Heart right ventricle (tissue), 16 donors: Measurements from ENCODE around the gene DCAF4. TPM values are rescaled to one million over a fixed set of nuclear protein-coding genes. Genes with fewer than 3 reads are reported as not detected.

Experiments used
- ATAC-seq, 8 donors: fragments of 200-7000 bp; cut with Tn5 transposase; one replicate each; pipeline ENCODE4 v1.9.1; 2020; ENCODE audit warnings: mild to moderate bottlenecking in 8 of 8, moderate library complexity in 8 of 8, moderate number of reproducible peaks in 1 of 8
- DNase-seq, 2 donors: peaks; one replicate each; pipeline ENCODE4 v3.0.0-alpha.2; 2020
- H3K27ac ChIP-seq, 10 donors: fragments of 200-600 bp; sonication (generic) in 2 of 10; one replicate each; pipeline versions ENCODE4 v1.5.0 to v1.8.0; 2020 to 2022; ENCODE audit warnings: mild to moderate bottlenecking in 3 of 10
- H3K27me3 ChIP-seq, 7 donors: fragments of 200-600 bp; one replicate each; pipeline ENCODE4 v1.8.0; 2021 to 2022; ENCODE audit warnings: mild to moderate bottlenecking in 2 of 7
- H3K36me3 ChIP-seq, 9 donors: fragments of 200-600 bp; sonication (generic) in 1 of 9; one replicate each; pipeline versions ENCODE4 v1.5.0 to v1.8.0; 2020 to 2022; ENCODE audit warnings: mild to moderate bottlenecking in 2 of 9
- H3K4me1 ChIP-seq, 9 donors: fragments of 200-600 bp; sonication (generic) in 1 of 9; one replicate each; pipeline versions ENCODE4 v1.5.0 to v1.8.0; 2020 to 2022; ENCODE audit warnings: mild to moderate bottlenecking in 4 of 9
- H3K4me3 ChIP-seq, 10 donors: fragments of 200-600 bp; sonication (generic) in 2 of 10; one replicate each; pipeline versions ENCODE4 v1.5.0 to v1.8.0; 2020 to 2022; ENCODE audit warnings: mild to moderate bottlenecking in 7 of 10, moderate library complexity in 2 of 10
- H3K9me3 ChIP-seq, 11 donors: fragments of 200-600 bp in 10 of 11; sonication (generic) in 2 of 11; one replicate each; pipeline versions ENCODE4 v1.5.0 to v1.8.0; 2013 to 2022; ENCODE audit warnings: mild to moderate bottlenecking in 2 of 11, control low read depth in 1 of 11, moderate library complexity in 1 of 11
- CTCF ChIP-seq, 9 donors: fragments of 200-600 bp; sonication (generic) in 2 of 9; IDR thresholded peaks; one replicate each; pipeline versions ENCODE4 v1.5.0 to v1.8.0; 2021 to 2022; ENCODE audit warnings: antibody characterized with exemption in 9 of 9, mild to moderate bottlenecking in 5 of 9, moderate library complexity in 1 of 9
- WGBS, 2 donors: extraction: QIAGEN DNeasy Blood & Tissue Kit; methylation state at CpG; one replicate each; pipeline ENCODE4 v1.1.7; 2013; ENCODE audit warnings: inconsistent platforms in 1 of 2; 5-methylcytosine and 5-hydroxymethylcytosine counted together
- intact Hi-C, 10 donors: fragments of 100-400 bp; cut with DNase I; formaldehyde crosslinking; loops; one replicate each; pipeline versions ENCODE4 v1.11.1 to v1.14.2; 2022
- polyA plus RNA-seq, 2 donors: library from polyadenylated mRNA; stranded (reverse); fragments of 200-250 nt; gene quantifications; one replicate each; pipeline ENCODE4 v1.2.3, GENCODE V29; 2013
- total RNA-seq, 10 donors: library from RNA; stranded (reverse); fragmentation: NEBNext Ultra II Directional in 3 of 10; extraction: Animal tissue kit (Norgen Biotek cat#: 25700) in 3 of 10; gene quantifications; one replicate each; pipeline versions ENCODE4 v1.2.1 to v1.2.4, GENCODE V29; 2021 to 2023
- donor health status: Arrhythmogenic right ventricular cardiomyopathy.
- donor health status: ischemic (EF 13 %, LVEDD 7.1; RV severe dilation, severe dysfunction).
- donor health status: healthy with polysubstance abuse.
- donor health status: DM: no; HTN: yes; CAD: no.
- donor health status: DM: no; HTN: no; CAD: no.
- donor health status: ischemic (EF 25% LVEDD 6.9; RV normal size, moderate dysfunction).
- donor health status: ischemic (EF 25% LVEDD 5.7; RV mildly dilated, moderate dysfunction).
- donor health status: healthy.
- donor health status: DM: yes; HTN: yes; CAD: no.
- donor health status: Ischemic cardiomyopathy.
- donor health status: ischemic (EF 35%, LVEDD 5.7; RV mildly dilated, moderate dysfunction).
- donor health status: nonischemic (EF 11% LVEDD 7.7; RV severe dilation, severe dysfunction).
- donor health status: DM: yes; HTN: yes; CAD: no.
- donor health status: PGD.
- donor health status: ischemic (EF 29% LVEDD 5.4; RV normal size, mild dysfunction).
- donor health status: nonischemic (EF 23%, LVEDD 6.1; RV moderate dilation, normal function).

The DCAF4 gene
- total and polyA plus RNA-seq, 12 donors: 2.2 to 8.9 (median 6.4) TPM

DNA sequence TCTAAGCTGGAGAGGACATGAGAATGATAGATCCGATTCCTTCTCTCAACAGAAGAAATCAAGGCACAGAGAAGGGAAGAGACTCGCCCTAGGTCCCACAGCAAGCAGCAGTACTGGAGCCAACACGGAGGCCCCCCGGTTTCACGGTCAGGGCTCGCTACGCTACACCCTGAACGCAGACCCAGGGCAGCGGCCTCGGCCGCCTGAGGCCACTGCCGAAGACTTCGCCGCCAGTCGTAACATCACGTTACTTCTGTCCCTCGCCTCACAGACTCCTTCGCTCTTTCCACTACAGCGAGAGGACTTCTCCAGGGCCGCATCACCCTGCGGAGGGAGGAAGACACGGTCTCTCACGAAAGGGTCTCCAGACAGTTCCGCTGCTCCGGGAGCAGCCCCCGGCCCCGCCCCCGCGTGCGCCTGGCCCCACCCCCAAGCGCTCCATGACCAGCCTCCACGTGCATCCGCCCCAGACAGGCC is 411 bp upstream of the DCAF4 start:
- WGBS, 2 donors: 6 to 7% methylated on average over 33 of the region's 33 CpGs
- peaks cover 0 to 23% (median 12%) of the 10 kb centered on the region in 9 donors for H3K4me1 ChIP-seq
- peaks cover 0 to 6% (median 0%) of the 10 kb centered on the region in 7 donors for H3K27me3 ChIP-seq
- ATAC-seq (peak in 7 of 8 donors; percentile 9 to 46 (median 41)), DNase-seq (no peak)
- peak overlapping the region in 9 of 10 donors; percentile 20 to 71 (median 48) for H3K27ac ChIP-seq
- H3K4me3 ChIP-seq: peak overlapping the region; percentile 52 to 94 (median 78)
- no peaks in the 10 kb centered on the region for H3K36me3 ChIP-seq
- intact Hi-C loops: no loop called here
- no peaks in the 10 kb centered on the region for H3K9me3 ChIP-seq
- TF ChIP-seq CTCF (IDR thresholded peaks at IDR 0.05): no peak

DNA sequence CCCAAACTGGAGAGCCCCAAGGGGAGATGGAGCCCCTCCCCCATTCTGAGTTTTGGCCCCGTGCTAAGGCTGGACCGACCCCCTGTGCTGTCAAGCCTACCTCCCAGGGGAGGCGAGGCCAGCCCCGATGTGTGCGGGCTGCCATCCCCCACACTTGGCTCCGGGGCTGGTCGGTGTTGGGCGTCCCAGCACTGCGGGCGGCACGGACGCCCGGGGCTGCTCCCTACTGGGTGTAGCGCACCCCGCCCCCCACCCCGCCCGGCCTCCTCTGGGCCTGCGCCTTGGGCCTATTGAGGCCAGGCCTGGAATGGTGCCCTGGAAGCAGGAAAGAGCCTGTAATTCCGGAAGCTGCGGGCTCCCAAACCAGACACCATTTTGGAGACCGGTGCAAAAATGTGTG is 2.6 kb downstream of the DCAF4 start:
- DNase-seq: no peak
- H3K9me3 ChIP-seq: no peaks in the 10 kb centered on the region
- H3K27ac ChIP-seq: no peak overlapping the region
- no peak for ATAC-seq
- H3K36me3 ChIP-seq: no peaks in the 10 kb centered on the region
- no peaks in the 10 kb centered on the region for H3K27me3 ChIP-seq
- no peak for TF ChIP-seq CTCF (IDR thresholded peaks at IDR 0.05)
- peaks cover 0 to 23% (median 12%) of the 10 kb centered on the region in 9 donors for H3K4me1 ChIP-seq
- intact Hi-C loops: no loop called here
- 87 to 92% methylated on average over 20 to 21 of the region's 21 CpGs for WGBS, 2 donors
- peak overlapping the region in 1 of 10 donors; percentile 36 for H3K4me3 ChIP-seq

GRCh38 chr14:72929316-72930080 is 3.2 kb downstream of the DCAF4 start:
- DNase-seq: no peak
- intact Hi-C loops: no loop called here
- H3K4me3 ChIP-seq: peak overlapping the region in 3 of 10 donors; percentile 11 to 36 (median 19)
- WGBS, 2 donors: 92% methylated on average over 43 of the region's 43 CpGs
- H3K36me3 ChIP-seq: no peaks in the 10 kb centered on the region
- H3K4me1 ChIP-seq: peaks cover 0 to 20% (median 12%) of the 10 kb centered on the region in 9 donors
- H3K27me3 ChIP-seq: no peaks in the 10 kb centered on the region
- no peak overlapping the region for H3K27ac ChIP-seq
- no peaks in the 10 kb centered on the region for H3K9me3 ChIP-seq
- no peak for ATAC-seq
- no peak for TF ChIP-seq CTCF (IDR thresholded peaks at IDR 0.05)

DNA sequence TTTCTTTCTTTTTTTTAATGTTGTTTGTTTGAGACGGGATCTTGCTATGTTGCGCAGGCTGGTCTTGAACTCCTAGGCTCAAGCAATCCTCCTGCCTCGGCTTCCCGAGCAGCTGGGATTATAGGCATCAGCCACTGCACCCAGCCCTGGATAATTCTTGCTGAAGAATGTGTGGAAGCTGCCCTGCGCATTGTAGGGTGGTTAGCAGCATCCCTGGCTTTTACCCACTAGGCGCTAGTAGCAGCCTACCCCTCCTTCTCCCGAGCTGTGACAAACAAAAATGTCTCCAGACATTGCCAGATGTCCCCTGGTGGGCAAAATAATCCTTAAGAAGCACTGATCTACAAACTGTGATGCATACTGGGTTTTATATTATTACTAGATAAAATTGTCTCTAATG is 6.6 kb downstream of the DCAF4 start:
- peaks cover 0 to 3% (median 0%) of the 10 kb centered on the region in 9 donors for H3K36me3 ChIP-seq
- no peaks in the 10 kb centered on the region for H3K27me3 ChIP-seq
- WGBS, 2 donors: 88 to 95% methylated on average over 7 of the region's 7 CpGs
- no peaks in the 10 kb centered on the region for H3K9me3 ChIP-seq
- intact Hi-C loops: no loop called here
- peaks cover 0 to under 1% (median 0%) of the 10 kb centered on the region in 9 donors for H3K4me1 ChIP-seq
- no peak for ATAC-seq
- no peak for DNase-seq
- no peak for TF ChIP-seq CTCF (IDR thresholded peaks at IDR 0.05)
- no peak overlapping the region for H3K4me3 ChIP-seq
- H3K27ac ChIP-seq: no peak overlapping the region
